A549 (cell line): ENCODE measurements around the gene RASGRP2. TPM values are rescaled to one million over a fixed set of nuclear protein-coding genes. Genes with fewer than 3 reads are reported as not detected.
A peak's percentile ranks its signal among the peaks of the same experiment; 100 is the strongest.

ENCODE experiments used
- ATAC-seq, 2 experiments: fragments of 200-7000 bp in 1 of 2; fragments of >200 bp in 1 of 2; cut with Nextera tagmentation in 1 of 2; cut with Tn5 transposase in 1 of 2; 3 replicates each; pipeline versions ENCODE4 v1.8.0 to v1.9.1; 2018 to 2020; ENCODE audit warnings: mild to moderate bottlenecking in 1 of 2, moderate library complexity in 1 of 2
- CTCF ChIA-PET: fragments of 300-600 bp; sonication (Branson Sonifier 250); formaldehyde crosslinking; extraction: SDS; loops from one replicate; lab custom pipeline; 2021; ENCODE audit warnings: antibody characterized with exemption, inconsistent platforms; lab: Yijun Ruan, JAX
- POLR2A ChIA-PET: fragments of 350-600 bp; formaldehyde crosslinking; extraction: SDS; loops from one replicate; lab custom pipeline; 2021; ENCODE audit warnings: antibody characterized with exemption, inconsistent platforms; lab: Yijun Ruan, JAX
- DNase-seq, 2 experiments: peaks; one replicate each; pipeline versions ENCODE4 v3.0.0 to v3.0.0-alpha.2; 2011 to 2016; ENCODE audit warnings: low read depth in 1 of 2, low spot score in 1 of 2
- FAIRE-seq: peaks from 2 replicates; lab custom pipeline; 2011; peaks lifted over from hg19 to GRCh38; lab: Jason Lieb, UNC
- H3K27ac ChIP-seq, 2 experiments: fragments of >200 bp; sonication (Bioruptor Twin); formaldehyde crosslinking; 3 replicates each; pipeline ENCODE4 v1.5.1; 2016 to 2017
- H3K4me1 ChIP-seq: fragments of >200 bp; sonication (Bioruptor Twin); formaldehyde crosslinking; 3 replicates; pipeline ENCODE4 v1.6.1; 2016
- H3K4me2 ChIP-seq: fragments of >200 bp; sonication (Bioruptor Twin); formaldehyde crosslinking; 3 replicates; pipeline ENCODE4 v1.6.1; 2016
- H3K4me3 ChIP-seq: fragments of >200 bp; sonication (Bioruptor Twin); formaldehyde crosslinking; 3 replicates; pipeline ENCODE4 v1.5.1; 2016
- H3K9me3 ChIP-seq: fragments of >200 bp; sonication (Bioruptor Twin); formaldehyde crosslinking; 3 replicates; pipeline ENCODE4 v1.6.1; 2016
- BCL3 ChIP-seq: fragments of >200 bp; sonication (Bioruptor Twin); formaldehyde crosslinking; IDR thresholded peaks from 3 replicates; pipeline ENCODE4 v1.6.1; 2016
- BHLHE40 ChIP-seq: IDR thresholded peaks from 2 replicates; pipeline ENCODE4 v1.6.1; 2012; ENCODE audit warnings: low read depth, low read length, inconsistent platforms
- CBX2 ChIP-seq: fragments of 200-600 bp; sonication (generic); IDR thresholded peaks from 2 replicates; pipeline ENCODE4 v1.6.1; 2016; ENCODE audit warnings: low read depth, mild to moderate bottlenecking, borderline replicate concordance
- CHD4 ChIP-seq: fragments of 200-600 bp; sonication (generic); IDR thresholded peaks from 2 replicates; pipeline ENCODE4 v1.6.1; 2016; ENCODE audit warnings: antibody characterized with exemption, mild to moderate bottlenecking, borderline replicate concordance
- HDAC2 ChIP-seq: fragments of 200-600 bp; sonication (generic); IDR thresholded peaks from 2 replicates; pipeline ENCODE4 v1.6.1; 2016
- HOXA7 ChIP-seq: fragments of 250-450 bp; sonication (Bioruptor Pico); IDR thresholded peaks from 2 replicates; pipeline ENCODE4 v1.5.0; 2020; ENCODE audit warnings: mild to moderate bottlenecking, moderate library complexity
- JUN ChIP-seq, 2 experiments: fragments of >200 bp; sonication (Bioruptor Twin); formaldehyde crosslinking; IDR thresholded peaks; 2 replicates in 1 of 2; 3 replicates in 1 of 2; pipeline ENCODE4 v1.6.1; 2016 to 2017
- JUNB ChIP-seq: fragments of >200 bp; sonication (Bioruptor Twin); formaldehyde crosslinking; IDR thresholded peaks from 2 replicates; pipeline ENCODE4 v1.6.1; 2016
- MAX ChIP-seq: IDR thresholded peaks from 2 replicates; pipeline ENCODE4 v1.6.1; 2012
- MAZ ChIP-seq: fragments of 150-350 bp; IDR thresholded peaks from 2 replicates; pipeline ENCODE4 v1.6.1; 2014; ENCODE audit warnings: antibody characterized with exemption, low read depth, low read length, borderline replicate concordance
- MYC ChIP-seq: IDR thresholded peaks from 2 replicates; pipeline ENCODE4 v1.6.1; 2012; ENCODE audit warnings: mild to moderate bottlenecking, inconsistent platforms, low read length, improper control_type of control experiment, borderline replicate concordance
- PHF8 ChIP-seq: fragments of 200-600 bp; sonication (generic); IDR thresholded peaks from 2 replicates; pipeline ENCODE4 v1.6.1; 2016; ENCODE audit warnings: low read depth, mild to moderate bottlenecking, antibody characterized with exemption, moderate library complexity, borderline replicate concordance
- RARB ChIP-seq: fragments of 250-450 bp; sonication (Bioruptor Pico); IDR thresholded peaks from 2 replicates; pipeline ENCODE4 v1.8.0; 2021; ENCODE audit warnings: mild to moderate bottlenecking, moderate library complexity
- RNF2 ChIP-seq: fragments of 200-600 bp; sonication (generic); IDR thresholded peaks from 2 replicates; pipeline ENCODE4 v1.6.1; 2016; ENCODE audit warnings: low read depth, mild to moderate bottlenecking, antibody characterized with exemption, moderate library complexity, borderline replicate concordance
- WGBS: methylation state at CpG from one replicate; pipeline ENCODE4 v1.1.6; 2017; ENCODE audit errors: missing lambda C conversion rate; 5-methylcytosine and 5-hydroxymethylcytosine counted together
- polyA plus RNA-seq, 4 experiments: library from polyadenylated mRNA; depleted of rRNA in 3 of 4; stranded (reverse); fragments of >200 nt; fragmentation: RNase III in 1 of 4; extraction: RNeasy Plus Mini Kit Qiagen cat#74134 plus additional on column Dnase treatment in 1 of 4; gene quantifications; 2 replicates in 3 of 4; 3 replicates in 1 of 4; pipeline ENCODE4 v1.2.3, GENCODE V29; 2011 to 2017
- TF ChIP-seq, protein P1 (sequence below): fragments of 250-450 bp; sonication (Bioruptor Pico); IDR thresholded peaks from 2 replicates; pipeline ENCODE4 v1.5.0; 2020; ENCODE audit warnings: low read depth, mild to moderate bottlenecking, moderate library complexity

RASGRP2 gene
- polyA plus RNA-seq, 2 of the 4 experiments (the other 2 are of a cell fraction) = 0.88 to 0.89 TPM

DNA sequence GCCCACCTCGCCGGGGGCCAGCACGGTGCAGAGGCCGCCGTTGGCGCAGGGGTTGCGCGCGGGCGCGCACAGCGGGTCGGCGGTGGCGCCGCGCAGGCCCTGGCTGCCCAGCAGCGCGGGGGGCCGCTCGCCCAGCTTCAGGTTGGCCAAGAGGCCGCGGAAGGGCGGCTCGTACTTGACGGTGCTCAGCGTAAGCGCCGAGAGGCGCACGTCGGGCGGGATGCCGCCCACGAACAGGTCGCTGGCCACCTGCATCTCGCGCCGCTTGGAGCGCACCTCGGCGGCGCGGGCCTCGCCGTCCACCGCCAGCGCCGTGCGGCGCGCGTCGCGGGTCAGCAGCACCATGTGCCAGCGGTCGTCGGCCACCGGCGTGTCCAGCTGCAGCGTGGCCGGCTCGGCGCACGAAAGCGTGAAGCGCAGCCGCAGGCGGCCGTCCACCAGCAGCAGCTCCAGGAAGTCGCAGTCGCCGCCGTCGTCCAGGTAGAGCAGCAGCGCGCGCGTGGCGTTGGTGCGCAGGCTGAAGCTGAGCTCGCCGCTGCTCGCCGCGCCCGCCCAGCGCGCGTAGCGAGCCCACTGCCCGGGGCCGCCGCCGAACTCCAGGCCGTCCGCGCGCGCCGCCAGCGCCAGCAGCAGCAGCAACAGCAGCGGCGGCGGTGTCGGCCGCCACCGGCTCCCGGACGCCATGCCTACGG, 30.8 kb downstream of the RASGRP2 start:
- DNase-seq = peak in 1 of 2 experiments; percentile 48
- ATAC-seq = 0 out of 6 replicates have a peak, but pooled peaks of 1 of the 2 experiments have one; percentile 4
- WGBS = no CpG with 5 or more reads among the region's 111 CpGs
- FAIRE-seq = no peak
- CTCF ChIA-PET = interaction anchor here (1.2 to 8.1 kb wide), 2 partner anchors 10 to 24 kb away, joined by 3 to 48 read pairs; no protein-coding TSS in a partner anchor
- H3K4me2 ChIP-seq = peak overlapping the region; percentile 68
- H3K9me3 ChIP-seq = no peaks in the 10 kb centered on the region
- peak overlapping the region in 1 of 2 experiments; percentile 20; a peak in 1 of 6 replicates for H3K27ac ChIP-seq
- H3K4me1 ChIP-seq = peaks cover 13% of the 10 kb centered on the region; the same call in 2 of the 3 replicates
- TF ChIP-seq CBX2 (no peak), MAX (peak; percentile 24; the same call in 1 of the 2 replicates)
- POLR2A ChIA-PET = no interaction called here
- H3K4me3 ChIP-seq = peak overlapping the region; percentile 33

DNA sequence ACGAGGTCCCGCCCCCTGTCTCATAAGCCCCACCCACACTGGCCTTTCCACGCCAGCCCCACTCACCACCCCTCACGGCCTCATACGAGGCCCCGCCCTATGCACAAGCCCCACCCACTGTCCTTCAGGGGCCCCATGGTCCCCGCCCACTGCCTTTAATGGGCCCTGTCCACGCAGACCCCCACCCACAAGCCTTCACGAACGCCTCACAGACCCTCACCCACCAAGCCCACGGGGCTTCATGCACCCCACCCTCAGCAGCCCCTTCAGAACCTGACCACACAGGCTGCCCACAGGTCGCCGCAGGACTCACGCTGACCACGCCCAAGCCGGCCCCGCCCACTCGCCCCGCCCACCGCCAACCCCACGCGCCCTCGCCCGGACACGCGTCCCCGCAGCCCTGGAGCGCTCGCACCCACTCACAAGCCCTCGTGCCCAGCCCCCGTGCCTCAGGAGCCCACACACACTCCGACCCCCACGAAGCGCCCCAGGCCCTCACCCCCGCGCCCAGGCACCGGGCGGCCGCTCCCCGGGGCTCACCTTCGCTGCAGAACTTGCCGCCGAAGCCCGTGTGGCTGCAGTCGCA, 31.4 kb downstream of the RASGRP2 start:
- FAIRE-seq = no peak
- 0 out of 6 replicates have a peak, but pooled peaks of 1 of the 2 experiments have one; percentile 8 for ATAC-seq
- ChIA-PET CTCF (interaction anchor here (1.2 to 8.1 kb wide), 2 partner anchors 9 to 24 kb away, joined by 3 to 48 read pairs; no protein-coding TSS in a partner anchor), POLR2A (no interaction called here)
- TF ChIP-seq HOXA7 (CRISPR knock-in tag) = no peak
- no peak for TF ChIP-seq CHD4
- no peak for TF ChIP-seq PHF8
- no peak for TF ChIP-seq JUNB
- TF ChIP-seq BHLHE40 = no peak
- no peak for TF ChIP-seq CBX2
- TF ChIP-seq, protein P1, sequence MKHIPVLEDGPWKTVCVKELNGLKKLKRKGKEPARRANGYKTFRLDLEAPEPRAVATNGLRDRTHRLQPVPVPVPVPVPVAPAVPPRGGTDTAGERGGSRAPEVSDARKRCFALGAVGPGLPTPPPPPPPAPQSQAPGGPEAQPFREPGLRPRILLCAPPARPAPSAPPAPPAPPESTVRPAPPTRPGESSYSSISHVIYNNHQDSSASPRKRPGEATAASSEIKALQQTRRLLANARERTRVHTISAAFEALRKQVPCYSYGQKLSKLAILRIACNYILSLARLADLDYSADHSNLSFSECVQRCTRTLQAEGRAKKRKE (CRISPR knock-in tag) = no peak
- TF ChIP-seq MAZ = no peak
- TF ChIP-seq RARB = no peak
- no peak for TF ChIP-seq HDAC2
- no peak for TF ChIP-seq BCL3
- peaks cover 13% of the 10 kb centered on the region; the same call in 2 of the 3 replicates for H3K4me1 ChIP-seq
- peak overlapping the region; percentile 68 for H3K4me2 ChIP-seq
- H3K4me3 ChIP-seq = 0 out of 3 replicates have a peak overlapping the region, but pooled peaks have one; percentile 9
- H3K27ac ChIP-seq = no peak overlapping the region
- no peaks in the 10 kb centered on the region for H3K9me3 ChIP-seq
- WGBS = 3% methylated on average over 5 of the region's 45 CpGs
- no peak for DNase-seq

GRCh38 chr11:64711956-64712362, 32.0 kb downstream of the RASGRP2 start:
- DNase-seq (no peak), ATAC-seq (no peak), FAIRE-seq (no peak)
- Histone ChIP-seq H3K4me3 (no peak overlapping the region), H3K27ac (no peak overlapping the region), H3K4me2 (0 out of 3 replicates have a peak overlapping the region, but pooled peaks have one; percentile 68), H3K4me1 (peaks cover 13% of the 10 kb centered on the region; the same call in 2 of the 3 replicates), H3K9me3 (no peaks in the 10 kb centered on the region)
- POLR2A ChIA-PET = no interaction called here
- CTCF ChIA-PET = no interaction called here
- 88% methylated on average over 18 of the region's 19 CpGs for WGBS
- TF ChIP-seq RNF2 = no peak
- TF ChIP-seq MAZ = no peak
- no peak for TF ChIP-seq MYC
- no peak for TF ChIP-seq JUN (IDR thresholded peaks at IDR 0.05)
